CD14-positive monocyte (primary cell): ENCODE measurements around the gene SH2D1B. TPM values are rescaled to one million over a fixed set of nuclear protein-coding genes. Genes with fewer than 3 reads are reported as not detected.

Source experiments
- DNase-seq, 3 donors: peaks; one replicate each; pipeline ENCODE4 v3.0.0-alpha.2; 2011 to 2022
- H2AFZ ChIP-seq: 2 replicates; pipeline ENCODE4 v1.6.0; 2012; ENCODE audit warnings: mild to moderate bottlenecking, low read depth, low read length, inconsistent platforms; ENCODE audit not compliant: insufficient read depth, poor library complexity, severe bottlenecking
- H3K27ac ChIP-seq, 2 donors: 1 replicate in 1 of 2; 2 replicates in 1 of 2; pipeline ENCODE4 v1.5.1; 2012 to 2013; ENCODE audit warnings: low read length in 2 of 2, control low read depth in 1 of 2, inconsistent platforms in 1 of 2, low read depth in 1 of 2, mild to moderate bottlenecking in 1 of 2
- H3K27me3 ChIP-seq, 2 donors: one replicate each; pipeline versions ENCODE4 v1.6.0 to v1.6.1; 2011 to 2013; ENCODE audit warnings: low read length in 2 of 2; ENCODE audit not compliant: control insufficient read depth in 2 of 2, insufficient read depth in 2 of 2
- H3K36me3 ChIP-seq, 2 donors: replicated peaks in 1 of 2; 1 replicate in 1 of 2; 2 replicates in 1 of 2; pipeline versions ENCODE4 v1.5.1 to v1.6.1; 2012 to 2013; ENCODE audit warnings: low read length in 2 of 2, control low read depth in 1 of 2, inconsistent platforms in 1 of 2, mild to moderate bottlenecking in 1 of 2; ENCODE audit not compliant: insufficient read depth in 2 of 2, control insufficient read depth in 1 of 2
- H3K4me1 ChIP-seq, 2 donors: 1 replicate in 1 of 2; 2 replicates in 1 of 2; pipeline versions ENCODE4 v1.5.1 to v1.6.1; 2012 to 2013; ENCODE audit warnings: low read length in 2 of 2, control low read depth in 1 of 2, inconsistent platforms in 1 of 2, mild to moderate bottlenecking in 1 of 2, moderate library complexity in 1 of 2; ENCODE audit not compliant: insufficient read depth in 2 of 2, control insufficient read depth in 1 of 2
- H3K4me2 ChIP-seq: replicated peaks from 2 replicates; pipeline ENCODE3; 2012; ENCODE audit warnings: low read length, moderate library complexity, mild to moderate bottlenecking; ENCODE audit not compliant: poor library complexity, severe bottlenecking; ENCODE audit errors: extremely low read depth
- H3K4me3 ChIP-seq, 3 experiments: fragments of 200-600 bp in 1 of 3; sonication (generic) in 1 of 3; replicated peaks in 1 of 3; 1 replicate in 2 of 3; 2 replicates in 1 of 3; pipeline ENCODE4 v1.5.1; 2011 to 2013; ENCODE audit warnings: low read length in 3 of 3, mild to moderate bottlenecking in 3 of 3, control low read depth in 2 of 3, low read depth in 2 of 3, inconsistent platforms in 1 of 3, moderate library complexity in 1 of 3
- H3K79me2 ChIP-seq: 2 replicates; pipeline ENCODE4 v1.6.0; 2012; ENCODE audit warnings: mild to moderate bottlenecking, control low read depth, inconsistent platforms, low read length, moderate library complexity; ENCODE audit not compliant: insufficient read depth
- H3K9ac ChIP-seq: 2 replicates; pipeline ENCODE4 v1.6.0; 2017; ENCODE audit warnings: low read length, mild to moderate bottlenecking; ENCODE audit not compliant: insufficient read depth, poor library complexity, severe bottlenecking
- H3K9me3 ChIP-seq, 2 donors: replicated peaks in 1 of 2; 1 replicate in 1 of 2; 2 replicates in 1 of 2; pipeline versions ENCODE4 v1.5.1 to v1.6.1; 2012 to 2013; ENCODE audit warnings: low read length in 2 of 2, control low read depth in 1 of 2; ENCODE audit not compliant: control insufficient read depth in 1 of 2, insufficient read depth in 1 of 2
- H4K20me1 ChIP-seq: 2 replicates; pipeline ENCODE4 v1.6.0; 2012; ENCODE audit warnings: mild to moderate bottlenecking, low read length, control low read depth, moderate library complexity; ENCODE audit not compliant: insufficient read depth
- H3K27ac Mint-ChIP-seq, 7 donors: one replicate each; pipeline ENCODE4 v1.8.0; 2020; ENCODE audit warnings: mild to moderate bottlenecking in 7 of 7, mixed read lengths in 7 of 7, moderate library complexity in 6 of 7, inconsistent platforms in 2 of 7
- H3K27me3 Mint-ChIP-seq, 3 donors: one replicate each; pipeline ENCODE4 v1.8.0; 2021 to 2022; ENCODE audit warnings: low read depth in 3 of 3, mild to moderate bottlenecking in 3 of 3, mixed read lengths in 3 of 3, moderate library complexity in 3 of 3, inconsistent platforms in 1 of 3
- H3K36me3 Mint-ChIP-seq, 2 donors: one replicate each; pipeline ENCODE4 v1.8.0; 2020; ENCODE audit warnings: mixed read lengths in 2 of 2, inconsistent platforms in 1 of 2, mild to moderate bottlenecking in 1 of 2
- H3K4me1 Mint-ChIP-seq: one replicate; pipeline ENCODE4 v1.8.0; 2020; ENCODE audit warnings: mild to moderate bottlenecking, mixed read lengths
- H3K4me3 Mint-ChIP-seq, 2 donors: one replicate each; pipeline ENCODE4 v1.8.0; 2020; ENCODE audit warnings: mild to moderate bottlenecking in 2 of 2, mixed read lengths in 2 of 2, moderate library complexity in 1 of 2
- H3K9me3 Mint-ChIP-seq, 7 donors: one replicate each; pipeline ENCODE4 v1.8.0; 2020 to 2022; ENCODE audit warnings: mixed read lengths in 7 of 7, mild to moderate bottlenecking in 6 of 7, moderate library complexity in 6 of 7, inconsistent platforms in 2 of 7
- CTCF ChIP-seq: fragments of 200-600 bp; IDR thresholded peaks from one replicate; pipeline ENCODE4 v1.8.0; 2022; ENCODE audit warnings: antibody characterized with exemption, mild to moderate bottlenecking
- WGBS: methylation state at CpG from one replicate; pipeline ENCODE4 v1.1.5; 2013; ENCODE audit warnings: missing lambda C conversion rate; ENCODE audit not compliant: insufficient coverage; 5-methylcytosine and 5-hydroxymethylcytosine counted together
- intact Hi-C, 2 donors: fragments of 100-400 bp; cut with micrococcal nuclease; formaldehyde crosslinking; loops; one replicate each; pipeline versions ENCODE4 v1.15.0 to v1.15.1; 2023
- polyA plus RNA-seq, 3 donors: library from polyadenylated mRNA; depleted of rRNA in 1 of 3; unstranded in 2 of 3; stranded (reverse) in 1 of 3; fragments of 300-500 nt in 2 of 3; fragments of >200 nt in 1 of 3; fragmentation: Illumina TruSeq in 2 of 3; gene quantifications; 1 replicate in 2 of 3; 2 replicates in 1 of 3; pipeline ENCODE4 v1.2.3, GENCODE V29; 2012 to 2021

The SH2D1B gene
- polyA plus RNA-seq, 3 donors = 0.88 to 2.9 (median 1.7) TPM

GRCh38 chr1:162383091-162383490, 28.8 kb downstream of the SH2D1B start:
- Histone ChIP-seq H3K79me2 (no peaks in the 10 kb centered on the region), H3K9me3 (no peaks in the 10 kb centered on the region), H3K4me3 (no peak overlapping the region), H3K27me3 (no peaks in the 10 kb centered on the region), H3K9ac (no peak overlapping the region), H4K20me1 (no peaks in the 10 kb centered on the region), H3K4me2 (no peak overlapping the region), H2AFZ (no peak overlapping the region), H3K27ac (no peak overlapping the region), H3K36me3 (no peaks in the 10 kb centered on the region), H3K4me1 (peaks cover 7 to 21% of the 10 kb centered on the region in 2 donors)
- 96% methylated on average over 4 of the region's 6 CpGs for WGBS
- Mint-ChIP-seq H3K36me3 (no peaks in the 10 kb centered on the region), H3K4me3 (no peak overlapping the region), H3K27ac (no peak overlapping the region), H3K9me3 (no peaks in the 10 kb centered on the region), H3K27me3 (peaks cover 0 to 2% (median 0%) of the 10 kb centered on the region in 3 donors), H3K4me1 (peaks cover 20% of the 10 kb centered on the region)
- DNase-seq = no peak
- intact Hi-C loops = no loop called here
- TF ChIP-seq CTCF = no peak

GRCh38 chr1:162381941-162382750, 29.8 kb downstream of the SH2D1B start:
- H3K27me3 ChIP-seq = no peaks in the 10 kb centered on the region
- TF ChIP-seq CTCF = no peak
- no peak overlapping the region for H3K27ac Mint-ChIP-seq
- H3K27me3 Mint-ChIP-seq = peaks cover 0 to 2% (median 0%) of the 10 kb centered on the region in 3 donors
- H3K9ac ChIP-seq = no peak overlapping the region
- no peaks in the 10 kb centered on the region for H3K9me3 Mint-ChIP-seq
- H3K4me3 Mint-ChIP-seq = no peak overlapping the region
- H3K36me3 Mint-ChIP-seq = no peaks in the 10 kb centered on the region
- no peak overlapping the region for H3K4me2 ChIP-seq
- intact Hi-C loops = no loop called here
- DNase-seq = no peak
- no peak overlapping the region for H3K4me3 ChIP-seq
- H3K27ac ChIP-seq = no peak overlapping the region
- WGBS = 99% methylated on average over 12 of the region's 13 CpGs
- no peaks in the 10 kb centered on the region for H3K9me3 ChIP-seq
- H3K79me2 ChIP-seq = no peaks in the 10 kb centered on the region
- H3K36me3 ChIP-seq = no peaks in the 10 kb centered on the region
- peaks cover 16% of the 10 kb centered on the region for H3K4me1 Mint-ChIP-seq
- H2AFZ ChIP-seq = no peak overlapping the region
- H4K20me1 ChIP-seq = no peaks in the 10 kb centered on the region
- H3K4me1 ChIP-seq = peaks cover 7 to 14% of the 10 kb centered on the region in 2 donors
